Erythroblast (primary cell): ENCODE measurements around the gene FPR2.

Experiments used
- GATA1 ChIP-seq: IDR thresholded peaks from 2 replicates; pipeline ENCODE4 v1.6.1; 2011; ENCODE audit warnings: low read depth, mild to moderate bottlenecking, control low read depth, low read length, moderate library complexity
- POLR2A ChIP-seq: IDR thresholded peaks from 2 replicates; pipeline ENCODE4 v1.6.1; 2011; ENCODE audit warnings: mild to moderate bottlenecking, low read length

DNA sequence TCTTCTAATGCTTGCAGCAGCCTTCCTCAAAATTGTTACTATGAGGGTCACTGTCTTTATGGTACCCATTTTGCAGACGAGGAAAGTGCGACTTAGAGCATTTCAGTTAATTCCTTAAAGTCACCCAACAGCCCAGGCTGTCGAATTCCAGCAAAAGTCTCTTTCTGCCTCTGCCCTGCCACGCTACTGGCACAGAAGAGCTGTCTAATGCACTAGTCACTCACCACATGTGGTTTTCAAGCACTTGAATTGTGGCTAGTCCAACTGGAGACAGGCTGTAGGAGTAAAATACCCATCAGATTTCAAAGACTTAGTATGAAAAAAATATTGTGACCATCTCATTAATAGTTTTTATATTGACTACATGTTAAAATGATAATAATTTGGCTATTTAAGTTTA lies 11.0 kb upstream of the FPR2 start:
- TF ChIP-seq POLR2A, result no peak
- no peak for TF ChIP-seq GATA1
